ENCODE data around the gene MAN1C1. TPM values are rescaled to one million over a fixed set of nuclear protein-coding genes. Genes with fewer than 3 reads are reported as not detected.
A peak's percentile ranks its signal among the peaks of the same experiment; 100 is the strongest.

Gene MAN1C1
- total RNA-seq, 1 donor from 2014 or later: 5.0 TPM

GRCh38 chr1:25793585-25794170, 177.1 kb downstream of the MAN1C1 start:
- Mint-ChIP-seq H3K9me3 (no peaks in the 10 kb centered on the region), H3K36me3 (ENCODE audit: low read depth) (no peaks in the 10 kb centered on the region), H3K4me3 (ENCODE audit: low read depth) (no peak overlapping the region), H3K27me3 (ENCODE audit: low read depth) (peaks cover 49% of the 10 kb centered on the region), H3K4me1 (ENCODE audit: low read depth) (peaks cover 13% of the 10 kb centered on the region), H3K27ac (no peak overlapping the region)
- intact Hi-C loops (cut with micrococcal nuclease): no loop called here
- no peak for DNase-seq (ENCODE audit: low spot score)

DNA sequence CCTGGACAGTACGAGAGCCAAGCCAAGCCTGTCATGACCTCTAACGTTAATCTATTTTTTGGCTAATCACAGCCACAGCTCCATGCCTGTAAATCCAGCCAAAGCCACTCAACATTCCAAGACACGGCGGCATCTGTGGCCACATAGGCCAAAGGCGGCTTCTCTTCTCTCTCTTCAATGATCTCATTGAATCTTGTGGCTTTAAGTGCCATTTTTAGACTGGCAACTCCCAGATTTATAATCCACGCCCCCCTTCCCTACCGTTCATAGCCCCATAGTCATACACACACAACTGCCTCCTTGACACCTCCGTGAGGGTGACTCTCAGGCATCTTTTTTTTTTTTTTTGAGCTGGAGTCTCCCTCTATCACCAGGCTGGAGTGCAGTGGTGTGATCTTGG, 177.7 kb downstream of the MAN1C1 start:
- no peak overlapping the region for H3K27ac Mint-ChIP-seq
- no peaks in the 10 kb centered on the region for H3K9me3 Mint-ChIP-seq
- H3K4me1 Mint-ChIP-seq (ENCODE audit: low read depth): peaks cover 13% of the 10 kb centered on the region
- H3K4me3 Mint-ChIP-seq (ENCODE audit: low read depth): no peak overlapping the region
- H3K27me3 Mint-ChIP-seq (ENCODE audit: low read depth): peaks cover 50% of the 10 kb centered on the region
- intact Hi-C loops (cut with micrococcal nuclease): no loop called here
- no peak for DNase-seq (ENCODE audit: low spot score)
- no peaks in the 10 kb centered on the region for H3K36me3 Mint-ChIP-seq (ENCODE audit: low read depth)

DNA sequence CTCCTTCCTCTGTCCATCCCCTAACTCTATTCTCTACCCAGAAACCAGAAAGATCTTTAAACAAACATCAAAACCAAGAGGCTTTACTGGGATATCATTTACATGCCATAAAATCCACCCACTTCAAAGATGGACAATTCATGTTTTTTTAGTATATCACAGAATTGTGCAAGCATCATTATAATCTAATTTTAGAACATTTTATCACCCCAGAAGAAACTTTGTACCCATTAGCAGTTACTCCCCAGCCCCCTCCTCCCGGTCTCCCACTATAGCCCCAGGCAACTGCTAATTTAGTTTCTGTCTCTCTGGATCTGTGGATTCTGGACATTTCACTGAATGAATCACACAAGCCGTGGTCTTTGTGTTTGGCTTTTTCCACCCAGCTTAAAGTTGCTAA, 178.6 kb downstream of the MAN1C1 start:
- H3K9me3 Mint-ChIP-seq: no peaks in the 10 kb centered on the region
- no peak overlapping the region for H3K4me3 Mint-ChIP-seq (ENCODE audit: low read depth)
- intact Hi-C loops (cut with micrococcal nuclease): no loop called here
- H3K27ac Mint-ChIP-seq: no peak overlapping the region
- no peaks in the 10 kb centered on the region for H3K36me3 Mint-ChIP-seq (ENCODE audit: low read depth)
- H3K4me1 Mint-ChIP-seq (ENCODE audit: low read depth): peaks cover 13% of the 10 kb centered on the region
- H3K27me3 Mint-ChIP-seq (ENCODE audit: low read depth): peaks cover 52% of the 10 kb centered on the region
- DNase-seq (ENCODE audit: low spot score): no peak

- Mint-ChIP-seq H3K4me3 (ENCODE audit: low read depth) (no peak overlapping the region), H3K9me3 (no peaks in the 10 kb centered on the region), H3K27me3 (ENCODE audit: low read depth) (peaks cover 57% of the 10 kb centered on the region), H3K27ac (no peak overlapping the region), H3K36me3 (ENCODE audit: low read depth) (no peaks in the 10 kb centered on the region), H3K4me1 (ENCODE audit: low read depth) (peaks cover 15% of the 10 kb centered on the region)
- DNase-seq (ENCODE audit: low spot score): no peak
- intact Hi-C loops (cut with micrococcal nuclease): loop anchor here (2.0 kb wide), 2 partner anchors 119 to 185 kb away; no protein-coding TSS in a partner anchor
Observed at GRCh38 chr1:25795946-25796810, 179.6 kb downstream of the MAN1C1 start.

- intact Hi-C loops (cut with micrococcal nuclease): loop anchor here (2.0 kb wide), 2 partner anchors 120 to 186 kb away; no protein-coding TSS in a partner anchor
- Mint-ChIP-seq H3K27me3 (ENCODE audit: low read depth) (peaks cover 52% of the 10 kb centered on the region), H3K4me3 (ENCODE audit: low read depth) (no peak overlapping the region), H3K27ac (no peak overlapping the region), H3K9me3 (no peaks in the 10 kb centered on the region), H3K4me1 (ENCODE audit: low read depth) (peaks cover 15% of the 10 kb centered on the region), H3K36me3 (ENCODE audit: low read depth) (no peaks in the 10 kb centered on the region)
- peak; percentile 67 for DNase-seq (ENCODE audit: low spot score)
Observed at GRCh38 chr1:25796811-25797458, 180.3 kb downstream of the MAN1C1 start.

DNA sequence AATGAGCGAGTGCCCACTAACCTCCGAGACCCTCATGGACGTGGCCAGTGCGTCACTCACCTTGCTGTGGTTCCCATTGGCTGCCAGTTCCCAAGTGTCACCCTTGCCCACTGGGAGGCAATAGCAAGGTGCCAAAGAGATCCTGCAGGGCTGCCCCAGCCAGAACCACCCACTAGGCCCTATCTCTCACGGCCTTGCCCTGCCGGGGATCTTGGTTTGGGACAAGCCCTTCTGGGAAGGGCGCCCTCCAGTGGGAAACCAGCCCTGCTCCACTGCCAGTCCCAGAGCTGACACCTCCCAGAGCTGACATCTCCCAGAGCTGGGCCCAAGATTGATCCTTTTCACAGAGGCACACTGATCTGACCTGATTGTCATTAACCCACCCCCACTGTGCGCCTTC, 181.3 kb downstream of the MAN1C1 start:
- Mint-ChIP-seq H3K4me1 (ENCODE audit: low read depth) (peaks cover 23% of the 10 kb centered on the region), H3K4me3 (ENCODE audit: low read depth) (no peak overlapping the region), H3K9me3 (no peaks in the 10 kb centered on the region), H3K27ac (no peak overlapping the region), H3K27me3 (ENCODE audit: low read depth) (peaks cover 50% of the 10 kb centered on the region), H3K36me3 (ENCODE audit: low read depth) (no peaks in the 10 kb centered on the region)
- DNase-seq (ENCODE audit: low spot score): no peak
- intact Hi-C loops (cut with micrococcal nuclease): loop anchor here (2.0 kb wide), 2 partner anchors 121 to 187 kb away; no protein-coding TSS in a partner anchor

GRCh38 chr1:25798666-25799351, 182.2 kb downstream of the MAN1C1 start:
- Mint-ChIP-seq H3K9me3 (no peaks in the 10 kb centered on the region), H3K4me1 (ENCODE audit: low read depth) (peaks cover 25% of the 10 kb centered on the region), H3K36me3 (ENCODE audit: low read depth) (no peaks in the 10 kb centered on the region), H3K4me3 (ENCODE audit: low read depth) (peak overlapping the region; percentile 40), H3K27me3 (ENCODE audit: low read depth) (peaks cover 46% of the 10 kb centered on the region), H3K27ac (no peak overlapping the region)
- intact Hi-C loops (cut with micrococcal nuclease): no loop called here
- no peak for DNase-seq (ENCODE audit: low spot score)

GRCh38 chr1:25799352-25799934, 182.9 kb downstream of the MAN1C1 start:
- no peak overlapping the region for H3K27ac Mint-ChIP-seq
- peaks cover 45% of the 10 kb centered on the region for H3K27me3 Mint-ChIP-seq (ENCODE audit: low read depth)
- H3K4me1 Mint-ChIP-seq (ENCODE audit: low read depth): peaks cover 29% of the 10 kb centered on the region
- H3K4me3 Mint-ChIP-seq (ENCODE audit: low read depth): peak overlapping the region; percentile 40
- DNase-seq (ENCODE audit: low spot score): no peak
- H3K9me3 Mint-ChIP-seq: no peaks in the 10 kb centered on the region
- H3K36me3 Mint-ChIP-seq (ENCODE audit: low read depth): no peaks in the 10 kb centered on the region
- intact Hi-C loops (cut with micrococcal nuclease): no loop called here

GRCh38 chr1:25799935-25800702, 183.5 kb downstream of the MAN1C1 start, which contains the start of gene SELENON:
SELENON (plus strand) TSS chr1:25800193; CDS start chr1:25800231, 38 bp downstream.
- H3K4me1 Mint-ChIP-seq (ENCODE audit: low read depth): peaks cover 29% of the 10 kb centered on the region
- peaks cover 39% of the 10 kb centered on the region for H3K27me3 Mint-ChIP-seq (ENCODE audit: low read depth)
- H3K36me3 Mint-ChIP-seq (ENCODE audit: low read depth): no peaks in the 10 kb centered on the region
- intact Hi-C loops (cut with micrococcal nuclease): no loop called here
- no peak for DNase-seq (ENCODE audit: low spot score)
- no peaks in the 10 kb centered on the region for H3K9me3 Mint-ChIP-seq
- no peak within 1 kb of the TSS for H3K27ac Mint-ChIP-seq
- peak within 1 kb of the TSS; percentile 76 for H3K4me3 Mint-ChIP-seq (ENCODE audit: low read depth)

DNA sequence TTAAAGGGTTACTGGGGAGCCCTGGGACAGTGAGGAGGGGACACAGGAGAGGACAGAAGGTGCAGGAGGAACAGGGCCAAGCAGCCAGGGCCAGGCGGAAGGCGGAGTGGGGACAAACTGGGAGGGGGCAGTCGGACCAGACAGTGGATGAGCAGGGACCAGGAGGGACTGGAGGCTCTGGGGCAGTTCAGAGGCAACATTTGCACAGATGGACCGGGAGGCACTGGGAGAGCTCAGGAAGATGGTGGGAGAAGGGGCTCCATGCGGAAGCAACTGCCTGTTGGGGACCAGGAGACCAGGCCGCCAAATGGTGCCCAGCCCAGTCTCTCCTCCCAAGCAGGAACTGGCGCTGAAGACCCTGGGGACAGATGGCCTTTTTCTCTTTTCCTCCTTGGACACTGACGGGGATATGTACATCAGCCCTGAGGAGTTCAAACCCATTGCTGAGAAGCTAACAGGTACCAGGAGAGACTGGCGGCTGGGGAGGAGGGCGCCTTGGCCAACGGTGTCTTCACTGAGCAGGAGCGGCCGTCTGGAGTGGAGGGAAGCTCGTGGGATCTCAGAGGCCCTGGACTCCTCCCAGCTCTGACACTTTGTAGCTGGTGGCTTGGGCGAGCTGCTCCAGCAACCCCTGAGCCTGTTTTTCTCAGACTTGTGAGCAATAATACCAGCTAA, 184.2 kb downstream of the MAN1C1 start:
- Mint-ChIP-seq H3K27ac (no peak overlapping the region), H3K9me3 (no peaks in the 10 kb centered on the region), H3K4me1 (ENCODE audit: low read depth) (peaks cover 29% of the 10 kb centered on the region), H3K4me3 (ENCODE audit: low read depth) (peak overlapping the region; percentile 76), H3K27me3 (ENCODE audit: low read depth) (peaks cover 35% of the 10 kb centered on the region), H3K36me3 (ENCODE audit: low read depth) (no peaks in the 10 kb centered on the region)
- intact Hi-C loops (cut with micrococcal nuclease): no loop called here
- DNase-seq (ENCODE audit: low spot score): no peak

DNA sequence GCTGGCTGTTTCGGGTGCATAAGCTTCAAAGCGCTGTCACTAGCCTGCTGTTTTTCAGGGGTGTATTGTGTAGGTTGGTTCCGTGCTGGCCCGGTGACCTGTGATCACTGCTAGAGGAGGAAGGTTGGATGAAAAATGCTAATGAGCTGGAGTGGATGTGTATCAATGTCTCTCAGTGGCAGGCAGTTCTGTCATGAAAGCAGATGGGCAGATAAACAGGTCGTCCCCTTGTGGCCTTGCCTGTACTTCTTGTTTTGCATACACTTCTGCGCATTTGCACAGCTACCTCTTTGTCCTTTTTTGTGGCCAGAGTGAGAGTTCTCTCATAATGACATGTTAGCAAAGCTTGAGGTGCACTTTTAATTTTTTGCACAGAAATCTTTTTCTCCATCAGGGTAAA, 186.3 kb downstream of the MAN1C1 start:
- H3K4me1 Mint-ChIP-seq (ENCODE audit: low read depth): peaks cover 16% of the 10 kb centered on the region
- intact Hi-C loops (cut with micrococcal nuclease): no loop called here
- no peak overlapping the region for H3K27ac Mint-ChIP-seq
- H3K36me3 Mint-ChIP-seq (ENCODE audit: low read depth): no peaks in the 10 kb centered on the region
- DNase-seq (ENCODE audit: low spot score): no peak
- no peaks in the 10 kb centered on the region for H3K9me3 Mint-ChIP-seq
- no peak overlapping the region for H3K4me3 Mint-ChIP-seq (ENCODE audit: low read depth)
- peaks cover 25% of the 10 kb centered on the region for H3K27me3 Mint-ChIP-seq (ENCODE audit: low read depth)
